OCI-LY1 (cell line): ENCODE measurements around the gene HOXD4.

Source experiments
- H2AFZ ChIP-seq: fragments of 200-600 bp; sonication (generic), shearing (Covaris generic); 2 replicates; pipeline ENCODE4 v1.6.0; 2014; ENCODE audit warnings: antibody characterized with exemption, mild to moderate bottlenecking, low read length
- H3F3A ChIP-seq: fragments of 200-600 bp; sonication (generic), shearing (Covaris generic); 2 replicates; pipeline ENCODE4 v1.6.0; 2014; ENCODE audit warnings: mild to moderate bottlenecking, antibody characterized with exemption, low read length, moderate library complexity; ENCODE audit not compliant: insufficient read depth
- H3K27ac ChIP-seq: fragments of 200-600 bp; sonication (generic); 2 replicates; pipeline ENCODE4 v1.5.1; 2014; ENCODE audit warnings: low read length, mixed run types, mild to moderate bottlenecking, low read depth; ENCODE audit not compliant: poor library complexity, severe bottlenecking
- H3K27me3 ChIP-seq: fragments of 200-600 bp; sonication (generic); 2 replicates; pipeline ENCODE4 v1.6.0; 2014; ENCODE audit warnings: antibody characterized with exemption, mild to moderate bottlenecking, low read length, moderate library complexity; ENCODE audit not compliant: insufficient read depth
- H3K36me3 ChIP-seq: fragments of 200-600 bp; sonication (generic); 2 replicates; pipeline ENCODE4 v1.6.1; 2014; ENCODE audit warnings: mild to moderate bottlenecking, antibody characterized with exemption, low read length, moderate library complexity, mixed read lengths; ENCODE audit not compliant: insufficient read depth
- H3K4me1 ChIP-seq: fragments of 200-600 bp; sonication (generic); 2 replicates; pipeline ENCODE4 v1.5.1; 2014; ENCODE audit warnings: mild to moderate bottlenecking, low read length, moderate library complexity; ENCODE audit not compliant: insufficient read depth, severe bottlenecking
- H3K4me2 ChIP-seq: fragments of 200-600 bp; sonication (generic), shearing (Covaris generic); 2 replicates; pipeline ENCODE4 v1.6.1; 2014; ENCODE audit warnings: low read length
- H3K4me3 ChIP-seq: fragments of 200-600 bp; sonication (generic); 2 replicates; pipeline ENCODE4 v1.5.1; 2014; ENCODE audit warnings: low read length, low read depth, mild to moderate bottlenecking, mixed read lengths; ENCODE audit not compliant: poor library complexity, severe bottlenecking
- H3K79me2 ChIP-seq: fragments of 200-600 bp; shearing (Covaris generic); 2 replicates; pipeline ENCODE4 v1.6.1; 2016; ENCODE audit warnings: mixed run types, low read length, mixed read lengths; ENCODE audit not compliant: insufficient read depth
- H3K9ac ChIP-seq: fragments of 200-600 bp; sonication (generic), shearing (Covaris generic); 2 replicates; pipeline ENCODE4 v1.6.1; 2014; ENCODE audit warnings: mild to moderate bottlenecking, low read length, mixed read lengths
- H3K9me2 ChIP-seq: fragments of 200-600 bp; sonication (generic), shearing (Covaris generic); 2 replicates; pipeline ENCODE4 v1.6.1; 2014; ENCODE audit warnings: low read depth, mild to moderate bottlenecking, low read length, mixed read lengths
- H3K9me3 ChIP-seq: fragments of 200-600 bp; shearing (Covaris generic); 2 replicates; pipeline ENCODE4 v1.6.1; 2014; ENCODE audit warnings: low read length, mixed read lengths
- H4K20me1 ChIP-seq: fragments of 200-600 bp; sonication (generic), shearing (Covaris generic); 2 replicates; pipeline ENCODE4 v1.6.0; 2016; ENCODE audit warnings: mild to moderate bottlenecking, low read length; ENCODE audit not compliant: insufficient read depth
- EZH2 ChIP-seq: fragments of 200-600 bp; sonication (generic), shearing (Covaris generic); IDR thresholded peaks from 2 replicates; pipeline ENCODE4 v1.8.0; 2017; ENCODE audit warnings: borderline replicate concordance, mixed run types, mild to moderate bottlenecking, antibody characterized with exemption, low read length, moderate library complexity, mixed read lengths
- TF ChIP-seq, protein P1 (sequence below): fragments of 200-600 bp; sonication (generic), shearing (Covaris generic); IDR thresholded peaks from 2 replicates; pipeline ENCODE4 v1.5.1; 2017; ENCODE audit warnings: mild to moderate bottlenecking, antibody characterized with exemption, low read length, moderate library complexity, mixed read lengths

The HOXD4 gene

DNA sequence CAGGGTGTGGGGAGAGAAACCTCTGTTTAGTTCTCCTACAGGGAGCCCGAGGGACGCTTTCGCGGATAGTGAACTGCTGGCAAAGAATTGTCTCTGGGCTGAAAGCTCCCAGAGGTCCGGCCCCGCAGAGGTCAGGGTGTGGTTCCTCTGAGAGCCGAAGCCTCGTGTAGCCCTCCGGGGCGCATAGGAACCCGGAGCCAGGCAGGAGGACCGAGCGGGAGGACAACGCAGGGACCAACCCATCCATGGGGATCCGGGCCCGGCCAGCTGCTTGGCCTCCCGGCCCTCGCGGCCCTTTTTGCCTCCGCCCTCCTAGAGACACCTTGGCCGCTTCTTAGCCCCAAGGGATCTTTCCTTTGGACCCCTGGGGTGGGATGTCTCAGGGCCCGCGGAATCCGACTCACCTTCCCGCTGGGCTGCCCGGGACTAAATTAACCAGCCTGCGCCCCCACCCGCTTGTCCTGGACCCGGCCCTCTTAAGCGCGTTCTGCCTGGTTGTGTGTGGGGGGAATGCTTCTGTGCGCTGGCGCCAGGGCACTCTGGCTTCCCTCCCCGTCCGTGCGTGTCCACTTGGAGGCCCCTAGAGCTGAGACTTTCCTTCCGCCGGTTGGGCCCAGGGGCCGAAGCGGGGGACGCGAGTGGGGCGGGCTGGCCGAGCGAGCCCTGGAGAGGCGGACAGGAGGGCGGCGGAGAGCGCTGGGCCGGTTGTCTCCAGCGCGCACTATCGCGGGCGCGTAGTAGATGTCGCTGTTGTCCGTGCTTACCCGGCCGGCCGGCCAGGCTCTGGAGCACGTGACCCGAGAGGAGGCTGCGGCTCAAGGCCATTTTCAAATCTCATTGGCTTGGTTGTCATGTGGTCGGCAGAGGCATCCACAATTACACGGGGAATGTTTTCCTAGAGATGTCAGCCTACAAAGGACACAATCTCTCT is 35.2 kb upstream of the HOXD4 start, which contains the start of gene HOXD10:
TSS of gene HOXD10 (plus strand) at position 896 of the 931 bp plus-strand sequence. CDS start 56 bp downstream, outside the sequence.
- H3K4me2 ChIP-seq = no peak within 1 kb of the TSS
- H3K4me1 ChIP-seq = no peaks in the 10 kb centered on the region
- TF ChIP-seq, protein P1, sequence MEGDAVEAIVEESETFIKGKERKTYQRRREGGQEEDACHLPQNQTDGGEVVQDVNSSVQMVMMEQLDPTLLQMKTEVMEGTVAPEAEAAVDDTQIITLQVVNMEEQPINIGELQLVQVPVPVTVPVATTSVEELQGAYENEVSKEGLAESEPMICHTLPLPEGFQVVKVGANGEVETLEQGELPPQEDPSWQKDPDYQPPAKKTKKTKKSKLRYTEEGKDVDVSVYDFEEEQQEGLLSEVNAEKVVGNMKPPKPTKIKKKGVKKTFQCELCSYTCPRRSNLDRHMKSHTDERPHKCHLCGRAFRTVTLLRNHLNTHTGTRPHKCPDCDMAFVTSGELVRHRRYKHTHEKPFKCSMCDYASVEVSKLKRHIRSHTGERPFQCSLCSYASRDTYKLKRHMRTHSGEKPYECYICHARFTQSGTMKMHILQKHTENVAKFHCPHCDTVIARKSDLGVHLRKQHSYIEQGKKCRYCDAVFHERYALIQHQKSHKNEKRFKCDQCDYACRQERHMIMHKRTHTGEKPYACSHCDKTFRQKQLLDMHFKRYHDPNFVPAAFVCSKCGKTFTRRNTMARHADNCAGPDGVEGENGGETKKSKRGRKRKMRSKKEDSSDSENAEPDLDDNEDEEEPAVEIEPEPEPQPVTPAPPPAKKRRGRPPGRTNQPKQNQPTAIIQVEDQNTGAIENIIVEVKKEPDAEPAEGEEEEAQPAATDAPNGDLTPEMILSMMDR = no peak
- no peak for TF ChIP-seq EZH2
- H3K79me2 ChIP-seq = no peaks in the 10 kb centered on the region
- H3K9me3 ChIP-seq = no peaks in the 10 kb centered on the region
- H3K27me3 ChIP-seq = no peaks in the 10 kb centered on the region
- no peaks in the 10 kb centered on the region for H3K36me3 ChIP-seq
- H3K27ac ChIP-seq = no peak within 1 kb of the TSS
- H2AFZ ChIP-seq = no peak within 1 kb of the TSS
- H3K9me2 ChIP-seq = no peaks in the 10 kb centered on the region
- no peaks in the 10 kb centered on the region for H3F3A ChIP-seq
- H4K20me1 ChIP-seq = no peaks in the 10 kb centered on the region
- H3K4me3 ChIP-seq = no peak within 1 kb of the TSS
- no peak within 1 kb of the TSS for H3K9ac ChIP-seq

DNA sequence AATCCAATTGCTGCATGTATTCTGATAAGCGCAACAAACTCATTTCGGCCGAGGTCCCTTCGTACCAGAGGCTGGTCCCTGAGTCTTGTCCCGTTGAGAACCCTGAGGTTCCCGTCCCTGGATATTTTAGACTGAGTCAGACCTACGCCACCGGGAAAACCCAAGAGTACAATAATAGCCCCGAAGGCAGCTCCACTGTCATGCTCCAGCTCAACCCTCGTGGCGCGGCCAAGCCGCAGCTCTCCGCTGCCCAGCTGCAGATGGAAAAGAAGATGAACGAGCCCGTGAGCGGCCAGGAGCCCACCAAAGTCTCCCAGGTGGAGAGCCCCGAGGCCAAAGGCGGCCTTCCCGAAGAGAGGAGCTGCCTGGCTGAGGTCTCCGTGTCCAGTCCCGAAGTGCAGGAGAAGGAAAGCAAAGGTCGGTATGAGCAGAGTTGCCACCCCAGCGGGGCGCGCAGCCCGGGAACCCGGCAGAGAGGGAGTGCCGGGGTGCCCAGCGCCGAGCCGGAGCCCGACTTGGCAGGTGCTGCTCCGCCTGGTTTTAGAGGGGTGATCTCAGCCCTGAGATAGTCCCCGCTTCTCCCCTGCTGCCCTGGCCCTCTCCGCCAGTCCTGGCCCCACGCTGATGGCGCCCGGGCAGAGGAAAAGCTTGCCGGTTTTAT is 34.1 kb upstream of the HOXD4 start:
- Histone ChIP-seq H3K4me2 (no peak overlapping the region), H3K36me3 (no peaks in the 10 kb centered on the region), H3K27me3 (no peaks in the 10 kb centered on the region), H3F3A (no peaks in the 10 kb centered on the region), H2AFZ (no peak overlapping the region), H3K27ac (no peak overlapping the region), H3K9me2 (no peaks in the 10 kb centered on the region), H3K9ac (no peak overlapping the region), H3K4me1 (no peaks in the 10 kb centered on the region), H4K20me1 (no peaks in the 10 kb centered on the region), H3K9me3 (no peaks in the 10 kb centered on the region), H3K4me3 (no peak overlapping the region), H3K79me2 (no peaks in the 10 kb centered on the region)
- TF ChIP-seq EZH2 = no peak
- TF ChIP-seq, protein P1 = no peak

DNA sequence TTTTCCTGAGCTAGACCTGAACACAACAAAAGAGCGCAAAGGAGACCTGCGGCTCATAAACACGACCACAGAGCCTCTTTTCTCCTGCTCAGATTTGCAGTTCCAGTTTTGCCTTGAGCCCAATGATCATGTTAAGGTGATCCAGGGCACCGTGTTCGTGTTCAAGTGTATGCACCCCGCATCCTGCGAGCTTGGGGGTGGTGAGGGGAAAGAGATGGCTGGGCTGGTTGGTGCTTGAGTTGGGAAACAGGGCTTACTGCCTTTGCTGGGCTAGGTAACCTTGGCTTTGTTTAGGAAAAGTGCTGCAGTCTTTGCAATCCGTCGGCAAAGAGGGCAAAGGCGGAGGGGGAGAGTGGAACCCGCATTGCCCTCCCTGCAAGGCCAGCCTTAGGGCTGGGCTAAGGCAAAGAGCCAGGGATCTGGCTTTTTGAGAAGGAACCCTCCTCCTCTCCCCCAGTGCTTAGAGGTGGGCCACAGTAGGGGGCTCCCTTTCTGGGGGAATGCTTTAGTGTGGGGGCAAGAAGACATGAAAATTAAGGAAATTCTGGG is 33.5 kb upstream of the HOXD4 start:
- Histone ChIP-seq H3K9ac (no peak overlapping the region), H3K27me3 (no peaks in the 10 kb centered on the region), H3K27ac (no peak overlapping the region), H3K36me3 (no peaks in the 10 kb centered on the region), H3K79me2 (no peaks in the 10 kb centered on the region), H3F3A (no peaks in the 10 kb centered on the region), H2AFZ (no peak overlapping the region), H3K4me3 (no peak overlapping the region), H3K9me3 (no peaks in the 10 kb centered on the region), H3K4me2 (no peak overlapping the region), H3K9me2 (no peaks in the 10 kb centered on the region), H4K20me1 (no peaks in the 10 kb centered on the region), H3K4me1 (no peaks in the 10 kb centered on the region)
- no peak for TF ChIP-seq EZH2
- TF ChIP-seq, protein P1 = no peak
